HepG2 (cell line): ENCODE results near the gene HDAC5. TPM values are rescaled to one million over a fixed set of nuclear protein-coding genes. Genes with fewer than 3 reads are reported as not detected.

Experiments
- HOXA3 ChIP-seq: sonication (generic); formaldehyde crosslinking; IDR thresholded peaks from 2 replicates; pipeline ENCODE4 v1.5.0; 2020; ENCODE audit warnings: missing genetic modification reagents
- MTA1 ChIP-seq: sonication (generic); formaldehyde crosslinking; IDR thresholded peaks from 2 replicates; pipeline ENCODE4 v1.4.0; 2020; ENCODE audit warnings: missing genetic modification reagents, mild to moderate bottlenecking, borderline replicate concordance
- PAXIP1 ChIP-seq: sonication (generic); formaldehyde crosslinking; conservative IDR thresholded peaks from 2 replicates; pipeline ENCODE4 v1.4.0; 2020; ENCODE audit warnings: mild to moderate bottlenecking, missing genetic modification reagents, moderate library complexity
- PHF21A ChIP-seq: sonication (generic); formaldehyde crosslinking; IDR thresholded peaks from 2 replicates; pipeline ENCODE4 v1.5.0; 2020; ENCODE audit warnings: mild to moderate bottlenecking, missing genetic modification reagents
- PHF5A ChIP-seq: IDR thresholded peaks from one replicate; pipeline ENCODE4 v1.6.1; 2018; ENCODE audit warnings: low read depth, missing genetic modification reagents; ENCODE audit not compliant: unreplicated experiment
- SMYD3 ChIP-seq: sonication (generic); formaldehyde crosslinking; IDR thresholded peaks from 2 replicates; pipeline ENCODE4 v1.8.1; 2023; ENCODE audit warnings: mild to moderate bottlenecking, missing genetic modification reagents
- ZBTB25 ChIP-seq: IDR thresholded peaks from 2 replicates; pipeline ENCODE4 v1.6.1; 2018; ENCODE audit warnings: missing genetic modification reagents
- ZBTB7A ChIP-seq: sonication (generic); formaldehyde crosslinking; IDR thresholded peaks from 2 replicates; pipeline ENCODE4 v1.8.0; 2022; ENCODE audit warnings: mild to moderate bottlenecking, missing genetic modification reagents
- ZNF12 ChIP-seq: sonication (generic); formaldehyde crosslinking; IDR thresholded peaks from 2 replicates; pipeline ENCODE4 v1.5.0; 2020; ENCODE audit warnings: missing genetic modification reagents
- ZNF468 ChIP-seq: sonication (generic); formaldehyde crosslinking; IDR thresholded peaks from 2 replicates; pipeline ENCODE4 v1.8.0; 2022; ENCODE audit warnings: mild to moderate bottlenecking, moderate library complexity, missing genetic modification reagents
- ZNF616 ChIP-seq: sonication (generic); formaldehyde crosslinking; IDR thresholded peaks from 2 replicates; pipeline ENCODE4 v1.5.0; 2020; ENCODE audit warnings: low read depth, mild to moderate bottlenecking, missing genetic modification reagents
- ZNF775 ChIP-seq: sonication (generic); formaldehyde crosslinking; IDR thresholded peaks from 2 replicates; pipeline ENCODE4 v1.4.0; 2020; ENCODE audit warnings: missing genetic modification reagents, mild to moderate bottlenecking, moderate library complexity, borderline replicate concordance
- ZNF781 ChIP-seq: sonication (generic); formaldehyde crosslinking; IDR thresholded peaks from 2 replicates; pipeline ENCODE4 v1.5.1; 2020; ENCODE audit warnings: borderline replicate concordance, mild to moderate bottlenecking, missing genetic modification reagents; ENCODE audit errors: not compliant biosample characterization
- ZSCAN25 ChIP-seq: sonication (generic); formaldehyde crosslinking; IDR thresholded peaks from 2 replicates; pipeline ENCODE4 v1.8.0; 2022; ENCODE audit warnings: mild to moderate bottlenecking, missing genetic modification reagents
- polyA plus RNA-seq, 8 experiments: library from polyadenylated mRNA; depleted of rRNA in 3 of 8; stranded (reverse) in 7 of 8; unstranded in 1 of 8; fragments of >200 nt; fragmentation: Illumina TruSeq in 4 of 8; extraction: Trizol in 4 of 8; gene quantifications; 2 replicates each; pipeline versions ENCODE4 v1.2.1 to v1.2.3, GENCODE V29; 2011 to 2016; ENCODE audit warnings: low read depth in 4 of 8, missing spikeins in 1 of 8, mixed read lengths in 1 of 8; ENCODE audit not compliant: insufficient read depth in 1 of 8
- total RNA-seq, 5 experiments: library from RNA; depleted of rRNA; stranded (reverse); fragments of >200 nt; fragmentation: Illumina TruSeq; extraction: Trizol; gene quantifications; 2 replicates each; pipeline ENCODE4 v1.2.3, GENCODE V29; 2016; ENCODE audit warnings: low read depth in 1 of 5
- TF ChIP-seq, protein P1 (sequence below): sonication (generic); formaldehyde crosslinking; IDR thresholded peaks from 2 replicates; pipeline ENCODE4 v1.8.1; 2022; ENCODE audit warnings: low read depth, mild to moderate bottlenecking, missing genetic modification reagents
- TF ChIP-seq, protein P2 (sequence below): IDR thresholded peaks from 2 replicates; pipeline ENCODE4 v1.6.1; 2016; ENCODE audit warnings: mild to moderate bottlenecking
- TF ChIP-seq, protein P3 (sequence below): sonication (generic); formaldehyde crosslinking; IDR thresholded peaks from 2 replicates; pipeline ENCODE4 v1.4.0; 2020; ENCODE audit warnings: mild to moderate bottlenecking, missing genetic modification reagents

HDAC5 gene
- total and polyA plus RNA-seq, 2 of the 13 experiments (the other 11 are each of a cell fraction or from before 2014, with no cell fraction given) = 46.4 to 85.4 TPM

DNA sequence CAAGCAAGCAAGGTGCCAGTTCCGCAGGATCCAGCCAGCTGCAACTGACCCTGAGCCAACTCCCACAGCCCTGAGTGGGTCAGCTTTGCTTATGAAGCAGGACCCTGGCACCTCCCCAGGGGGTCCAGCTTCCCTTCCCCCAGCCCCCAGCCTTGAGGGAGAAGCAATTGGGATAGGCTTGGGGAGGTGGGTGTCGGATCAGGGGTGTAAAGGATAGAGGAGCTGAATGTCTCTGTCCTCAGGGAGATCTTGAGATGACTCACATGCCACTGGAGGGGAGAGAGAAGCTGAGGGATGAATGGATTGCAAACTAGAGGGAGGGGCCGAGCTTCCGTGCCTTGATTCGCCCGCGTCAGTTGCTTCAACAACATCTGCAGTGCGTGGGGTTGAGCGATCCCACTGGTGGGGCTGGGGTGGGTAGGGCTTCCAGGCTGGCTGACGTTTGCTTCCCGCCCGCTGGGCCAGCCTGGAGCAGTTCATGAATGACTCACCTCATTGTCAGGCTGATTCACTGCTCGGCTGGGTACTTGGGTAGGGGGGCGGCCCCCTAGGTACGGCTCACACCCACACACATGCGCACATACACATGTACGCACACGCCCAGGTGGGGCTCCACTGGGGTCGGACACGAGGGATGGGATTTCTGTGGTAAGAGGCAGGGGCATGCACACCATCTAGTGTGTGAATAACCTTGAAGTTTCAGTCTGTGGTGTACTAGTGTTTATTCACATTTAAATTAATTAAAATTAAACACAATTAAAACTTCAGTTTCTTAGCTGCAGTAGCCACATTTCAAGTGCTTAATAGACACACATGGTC is 14.7 kb upstream of the HDAC5 start (continued):
- TF ChIP-seq ZNF616 (CRISPR knock-in tag) = peak; percentile 34
- peak; percentile 69; the same call in 1 of the 2 replicates for TF ChIP-seq ZBTB25 (CRISPR knock-in tag)
- no peak; the same call in none of the 2 replicates for TF ChIP-seq ZNF12
- TF ChIP-seq ZNF781 = no peak
- TF ChIP-seq PHF5A (CRISPR knock-in tag) = peak; percentile 77
- TF ChIP-seq, protein P1, sequence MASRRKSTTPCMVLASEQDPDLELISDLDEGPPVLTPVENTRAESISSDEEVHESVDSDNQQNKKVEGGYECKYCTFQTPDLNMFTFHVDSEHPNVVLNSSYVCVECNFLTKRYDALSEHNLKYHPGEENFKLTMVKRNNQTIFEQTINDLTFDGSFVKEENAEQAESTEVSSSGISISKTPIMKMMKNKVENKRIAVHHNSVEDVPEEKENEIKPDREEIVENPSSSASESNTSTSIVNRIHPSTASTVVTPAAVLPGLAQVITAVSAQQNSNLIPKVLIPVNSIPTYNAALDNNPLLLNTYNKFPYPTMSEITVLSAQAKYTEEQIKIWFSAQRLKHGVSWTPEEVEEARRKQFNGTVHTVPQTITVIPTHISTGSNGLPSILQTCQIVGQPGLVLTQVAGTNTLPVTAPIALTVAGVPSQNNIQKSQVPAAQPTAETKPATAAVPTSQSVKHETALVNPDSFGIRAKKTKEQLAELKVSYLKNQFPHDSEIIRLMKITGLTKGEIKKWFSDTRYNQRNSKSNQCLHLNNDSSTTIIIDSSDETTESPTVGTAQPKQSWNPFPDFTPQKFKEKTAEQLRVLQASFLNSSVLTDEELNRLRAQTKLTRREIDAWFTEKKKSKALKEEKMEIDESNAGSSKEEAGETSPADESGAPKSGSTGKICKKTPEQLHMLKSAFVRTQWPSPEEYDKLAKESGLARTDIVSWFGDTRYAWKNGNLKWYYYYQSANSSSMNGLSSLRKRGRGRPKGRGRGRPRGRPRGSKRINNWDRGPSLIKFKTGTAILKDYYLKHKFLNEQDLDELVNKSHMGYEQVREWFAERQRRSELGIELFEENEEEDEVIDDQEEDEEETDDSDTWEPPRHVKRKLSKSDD (CRISPR knock-in tag) = peak; percentile 19; the same call in 1 of the 2 replicates
- peak; percentile 89 for TF ChIP-seq MTA1
- TF ChIP-seq, protein P2, sequence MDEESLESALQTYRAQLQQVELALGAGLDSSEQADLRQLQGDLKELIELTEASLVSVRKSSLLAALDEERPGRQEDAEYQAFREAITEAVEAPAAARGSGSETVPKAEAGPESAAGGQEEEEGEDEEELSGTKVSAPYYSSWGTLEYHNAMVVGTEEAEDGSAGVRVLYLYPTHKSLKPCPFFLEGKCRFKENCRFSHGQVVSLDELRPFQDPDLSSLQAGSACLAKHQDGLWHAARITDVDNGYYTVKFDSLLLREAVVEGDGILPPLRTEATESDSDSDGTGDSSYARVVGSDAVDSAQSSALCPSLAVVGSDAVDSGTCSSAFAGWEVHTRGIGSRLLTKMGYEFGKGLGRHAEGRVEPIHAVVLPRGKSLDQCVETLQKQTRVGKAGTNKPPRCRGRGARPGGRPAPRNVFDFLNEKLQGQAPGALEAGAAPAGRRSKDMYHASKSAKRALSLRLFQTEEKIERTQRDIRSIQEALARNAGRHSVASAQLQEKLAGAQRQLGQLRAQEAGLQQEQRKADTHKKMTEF (CRISPR knock-in tag) = peak; percentile 74
- peak; percentile 66; the same call in 1 of the 2 replicates for TF ChIP-seq ZSCAN25
- TF ChIP-seq HOXA3 (CRISPR knock-in tag) = peak; percentile 45
- 0 out of 2 replicates have a peak, but pooled peaks have one; percentile 41 for TF ChIP-seq SMYD3
- TF ChIP-seq PHF21A (CRISPR knock-in tag) = peak; percentile 38; the same call in 1 of the 2 replicates
- TF ChIP-seq ZBTB7A (CRISPR knock-in tag) = peak; percentile 81
- TF ChIP-seq PAXIP1 (CRISPR knock-in tag) = peak; percentile 69; the same call in 1 of the 2 replicates
- TF ChIP-seq ZNF775 = peak; percentile 29; the same call in 1 of the 2 replicates
- TF ChIP-seq ZNF468 = no peak
- TF ChIP-seq, protein P3, sequence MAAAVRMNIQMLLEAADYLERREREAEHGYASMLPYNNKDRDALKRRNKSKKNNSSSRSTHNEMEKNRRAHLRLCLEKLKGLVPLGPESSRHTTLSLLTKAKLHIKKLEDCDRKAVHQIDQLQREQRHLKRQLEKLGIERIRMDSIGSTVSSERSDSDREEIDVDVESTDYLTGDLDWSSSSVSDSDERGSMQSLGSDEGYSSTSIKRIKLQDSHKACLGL = peak; percentile 43; the same call in 1 of the 2 replicates
